ENCODE results near the gene CAMTA1. TPM values are rescaled to one million over a fixed set of nuclear protein-coding genes. Genes with fewer than 3 reads are reported as not detected.

CAMTA1 gene
- total and polyA plus RNA-seq, 4 donors, result 48.1 to 140 (median 52.3) TPM

DNA sequence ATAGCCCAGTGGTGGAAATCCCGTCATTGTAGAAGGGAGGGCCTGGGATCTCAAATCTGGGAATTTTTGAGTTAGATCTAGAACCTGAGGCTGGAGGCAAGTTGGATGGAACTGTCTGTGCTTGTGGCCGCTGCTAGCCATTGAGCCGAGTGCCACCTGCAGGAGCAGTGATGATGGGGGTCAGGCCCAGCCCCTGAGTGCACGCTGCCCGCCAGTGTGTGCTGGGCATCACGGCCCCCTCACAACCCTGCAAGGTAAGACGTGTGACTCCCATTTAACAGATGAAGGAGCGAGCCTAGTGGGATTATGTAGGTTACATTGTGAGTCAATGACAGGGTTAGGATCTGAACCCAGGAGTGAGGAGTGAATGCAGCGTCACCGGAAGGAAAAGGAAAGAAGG lies 407.2 kb downstream of the CAMTA1 start:
- no peaks in the 10 kb centered on the region for H3K36me3 ChIP-seq (ENCODE audit: control insufficient read depth in 4 of 4, insufficient read depth in 4 of 4, low read length in 4 of 4)
- TF ChIP-seq, protein P1, sequence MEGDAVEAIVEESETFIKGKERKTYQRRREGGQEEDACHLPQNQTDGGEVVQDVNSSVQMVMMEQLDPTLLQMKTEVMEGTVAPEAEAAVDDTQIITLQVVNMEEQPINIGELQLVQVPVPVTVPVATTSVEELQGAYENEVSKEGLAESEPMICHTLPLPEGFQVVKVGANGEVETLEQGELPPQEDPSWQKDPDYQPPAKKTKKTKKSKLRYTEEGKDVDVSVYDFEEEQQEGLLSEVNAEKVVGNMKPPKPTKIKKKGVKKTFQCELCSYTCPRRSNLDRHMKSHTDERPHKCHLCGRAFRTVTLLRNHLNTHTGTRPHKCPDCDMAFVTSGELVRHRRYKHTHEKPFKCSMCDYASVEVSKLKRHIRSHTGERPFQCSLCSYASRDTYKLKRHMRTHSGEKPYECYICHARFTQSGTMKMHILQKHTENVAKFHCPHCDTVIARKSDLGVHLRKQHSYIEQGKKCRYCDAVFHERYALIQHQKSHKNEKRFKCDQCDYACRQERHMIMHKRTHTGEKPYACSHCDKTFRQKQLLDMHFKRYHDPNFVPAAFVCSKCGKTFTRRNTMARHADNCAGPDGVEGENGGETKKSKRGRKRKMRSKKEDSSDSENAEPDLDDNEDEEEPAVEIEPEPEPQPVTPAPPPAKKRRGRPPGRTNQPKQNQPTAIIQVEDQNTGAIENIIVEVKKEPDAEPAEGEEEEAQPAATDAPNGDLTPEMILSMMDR (IDR thresholded peaks at IDR 0.05; ENCODE audit: control extremely low read depth, extremely low read depth), result no peak
- H3K9me3 ChIP-seq (ENCODE audit: control insufficient read depth in 4 of 4, insufficient read depth in 3 of 4, low read length in 3 of 4), result peaks cover 0 to 3% (median 0%) of the 10 kb centered on the region in 4 donors
- H3K27ac ChIP-seq (ENCODE audit: low read depth in 1 of 2, low read length in 1 of 2), result no peak overlapping the region
- H3K27me3 ChIP-seq (ENCODE audit: control insufficient read depth in 3 of 3, insufficient read depth in 3 of 3, low read length in 2 of 3), result peaks cover 0 to 9% (median 0%) of the 10 kb centered on the region in 3 donors
- H3K4me3 ChIP-seq, result no peak overlapping the region
- ATAC-seq (ENCODE audit: insufficient read depth, low FRiP score) (no peak), DNase-seq (no peak)
- H3K9ac ChIP-seq (ENCODE audit: insufficient read depth in 1 of 2, low read length in 2 of 2), result no peak overlapping the region
- 93 to 96% methylated on average over 10 of the region's 10 CpGs for WGBS, 2 donors
- H3K4me1 ChIP-seq (ENCODE audit: control insufficient read depth in 5 of 5, insufficient read depth in 5 of 5, low read length in 5 of 5), result peaks cover 0 to 2% (median 0%) of the 10 kb centered on the region in 5 donors

DNA sequence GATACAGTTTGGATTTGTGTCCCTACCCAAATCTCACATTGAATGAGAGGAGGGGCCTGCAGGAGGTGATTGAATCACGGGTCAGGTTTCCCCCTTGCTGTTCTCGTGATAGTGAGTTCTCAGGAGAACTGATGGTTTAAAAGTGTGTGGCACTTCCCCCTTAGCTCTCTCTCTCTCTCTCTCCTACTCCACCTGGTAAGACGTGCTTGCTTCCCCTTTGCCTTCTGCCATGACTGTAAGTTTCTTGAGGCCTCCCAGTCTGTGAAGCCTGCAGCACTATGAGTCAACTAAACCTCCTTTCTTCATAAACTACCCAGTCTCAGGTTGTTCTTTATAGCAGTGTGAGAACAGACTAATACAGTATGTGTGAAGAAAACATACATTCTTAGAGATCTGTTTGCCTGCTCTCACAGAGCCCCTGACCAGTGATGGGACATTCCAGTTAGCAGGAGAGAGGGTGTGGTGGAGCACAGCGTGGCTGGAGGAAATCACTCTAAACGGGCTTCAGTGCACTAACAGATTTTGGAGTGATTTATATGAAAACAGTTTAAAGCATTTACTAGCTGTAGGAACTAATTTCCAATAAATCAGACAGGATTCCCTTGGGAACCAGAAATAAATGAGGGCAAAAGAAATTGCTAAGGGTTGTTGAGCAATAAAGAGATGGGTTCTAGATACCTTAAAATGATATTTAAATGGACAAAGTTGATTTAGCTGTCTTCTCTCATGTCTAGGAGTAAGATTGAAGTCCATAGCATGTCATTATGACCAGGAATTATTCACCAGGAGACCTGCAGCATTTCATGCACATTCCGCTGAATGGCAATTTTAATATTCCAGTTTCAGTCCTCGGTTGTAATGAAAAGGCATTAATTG lies 411.0 kb downstream of the CAMTA1 start:
- H3K36me3 ChIP-seq (ENCODE audit: control insufficient read depth in 4 of 4, insufficient read depth in 4 of 4, low read length in 4 of 4), result no peaks in the 10 kb centered on the region
- peaks cover 0 to 3% (median 0%) of the 10 kb centered on the region in 4 donors for H3K9me3 ChIP-seq (ENCODE audit: control insufficient read depth in 4 of 4, insufficient read depth in 3 of 4, low read length in 3 of 4)
- no peak for DNase-seq
- no peak overlapping the region for H3K27ac ChIP-seq (ENCODE audit: low read depth in 1 of 2, low read length in 1 of 2)
- ATAC-seq (ENCODE audit: insufficient read depth, low FRiP score), result no peak
- TF ChIP-seq, protein P1 (IDR thresholded peaks at IDR 0.05; ENCODE audit: control extremely low read depth, extremely low read depth), result no peak
- H3K9ac ChIP-seq (ENCODE audit: insufficient read depth in 1 of 2, low read length in 2 of 2), result no peak overlapping the region
- H3K4me3 ChIP-seq, result no peak overlapping the region
- no peaks in the 10 kb centered on the region for H3K4me1 ChIP-seq (ENCODE audit: control insufficient read depth in 5 of 5, insufficient read depth in 5 of 5, low read length in 5 of 5)
- H3K27me3 ChIP-seq (ENCODE audit: control insufficient read depth in 3 of 3, insufficient read depth in 3 of 3, low read length in 2 of 3), result peaks cover 0 to 13% (median 0%) of the 10 kb centered on the region in 3 donors
- 45 to 50% methylated on average over 7 of the region's 7 CpGs for WGBS, 2 donors

DNA sequence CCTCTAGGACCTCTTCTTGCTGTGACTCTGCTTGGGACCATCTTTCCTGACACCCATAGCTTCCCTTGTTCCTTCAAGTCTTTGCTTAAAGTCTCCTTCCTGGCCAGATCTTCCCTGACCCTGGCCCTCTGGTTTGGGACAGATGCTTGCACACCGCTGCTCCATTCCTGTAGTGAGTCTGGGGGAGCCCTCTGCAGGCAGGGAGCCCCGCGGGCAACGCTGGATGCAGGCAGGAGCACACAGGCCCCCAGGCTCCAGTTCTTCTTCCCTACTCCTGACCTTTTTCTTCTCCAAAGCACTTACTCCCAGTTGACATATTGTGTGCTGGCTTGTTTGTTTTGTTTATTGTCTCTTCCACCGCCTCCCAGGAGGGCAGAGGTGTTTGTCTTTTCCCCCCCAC lies 413.4 kb downstream of the CAMTA1 start:
- Histone ChIP-seq H3K27ac (ENCODE audit: low read depth in 1 of 2, low read length in 1 of 2) (no peak overlapping the region), H3K27me3 (ENCODE audit: control insufficient read depth in 3 of 3, insufficient read depth in 3 of 3, low read length in 2 of 3) (peaks cover 0 to 16% (median 0%) of the 10 kb centered on the region in 3 donors), H3K9ac (ENCODE audit: insufficient read depth in 1 of 2, low read length in 2 of 2) (no peak overlapping the region), H3K4me1 (ENCODE audit: control insufficient read depth in 5 of 5, insufficient read depth in 5 of 5, low read length in 5 of 5) (no peaks in the 10 kb centered on the region), H3K9me3 (ENCODE audit: control insufficient read depth in 4 of 4, insufficient read depth in 3 of 4, low read length in 3 of 4) (peaks cover 0 to 2% (median 0%) of the 10 kb centered on the region in 4 donors), H3K4me3 (no peak overlapping the region), H3K36me3 (ENCODE audit: control insufficient read depth in 4 of 4, insufficient read depth in 4 of 4, low read length in 4 of 4) (no peaks in the 10 kb centered on the region)
- TF ChIP-seq, protein P1 (IDR thresholded peaks at IDR 0.05; ENCODE audit: control extremely low read depth, extremely low read depth), result no peak
- DNase-seq, result no peak
- WGBS, 2 donors, result 70 to 79% methylated on average over 5 of the region's 5 CpGs
- no peak for ATAC-seq (ENCODE audit: insufficient read depth, low FRiP score)

Measured in lung (tissue), 12 donors.